Astrocyte (in vitro differentiated cells and primary cell): ENCODE data around the gene CBARP. TPM values are rescaled to one million over a fixed set of nuclear protein-coding genes. Genes with fewer than 3 reads are reported as not detected.
A peak's percentile ranks its signal among the peaks of the same experiment; 100 is the strongest.
"Not testable (repeated sequence)": the region's sequence is repeated elsewhere in the genome, so short reads cannot be mapped to it uniquely, and the experiment has no call there.

Source experiments
- DNase-seq: peaks from one replicate; pipeline ENCODE4 v3.0.0-alpha.2; 2010; ENCODE audit warnings: low read depth
- FAIRE-seq: peaks from 2 replicates; lab custom pipeline; 2011; peaks lifted over from hg19 to GRCh38; lab: Jason Lieb, UNC
- H2AFZ ChIP-seq: 2 replicates; pipeline ENCODE4 v1.6.0; 2012; ENCODE audit warnings: low read depth, low read length, inconsistent platforms
- H3K27ac ChIP-seq: 2 replicates; pipeline ENCODE4 v1.5.1; 2011; ENCODE audit warnings: low read depth, low read length, inconsistent platforms
- H3K27me3 ChIP-seq: 2 replicates; pipeline ENCODE4 v1.6.0; 2011; ENCODE audit warnings: low read length, inconsistent platforms; ENCODE audit not compliant: insufficient read depth
- H3K36me3 ChIP-seq: 2 replicates; pipeline ENCODE4 v1.5.1; 2011; ENCODE audit warnings: low read length, inconsistent platforms; ENCODE audit not compliant: insufficient read depth
- H3K4me1 ChIP-seq: 2 replicates; pipeline ENCODE4 v1.5.1; 2011; ENCODE audit warnings: low read length, inconsistent platforms; ENCODE audit not compliant: insufficient read depth
- H3K4me2 ChIP-seq: 2 replicates; pipeline ENCODE4 v1.6.0; 2012; ENCODE audit warnings: low read length, inconsistent platforms
- H3K4me3 ChIP-seq: 2 replicates; pipeline ENCODE4 v1.5.1; 2011; ENCODE audit warnings: low read depth, mild to moderate bottlenecking, low read length, inconsistent platforms; ENCODE audit not compliant: insufficient read depth
- H3K79me2 ChIP-seq: 2 replicates; pipeline ENCODE4 v1.6.0; 2012; ENCODE audit warnings: mild to moderate bottlenecking, low read length, inconsistent platforms; ENCODE audit not compliant: insufficient read depth
- H3K9ac ChIP-seq: 2 replicates; pipeline ENCODE4 v1.6.0; 2012; ENCODE audit warnings: mild to moderate bottlenecking, low read length, inconsistent platforms
- H3K9me3 ChIP-seq: 2 replicates; pipeline ENCODE4 v1.5.1; 2012; ENCODE audit warnings: low read depth, mild to moderate bottlenecking, low read length, inconsistent platforms; ENCODE audit not compliant: insufficient read depth
- H4K20me1 ChIP-seq: 2 replicates; pipeline ENCODE4 v1.6.0; 2012; ENCODE audit warnings: low read length, inconsistent platforms; ENCODE audit not compliant: insufficient read depth
- H3K27ac Mint-ChIP-seq: one replicate; pipeline ENCODE4 v1.8.0; 2021; ENCODE audit warnings: mild to moderate bottlenecking, mixed read lengths; ENCODE audit not compliant: unreplicated experiment
- H3K27me3 Mint-ChIP-seq: one replicate; pipeline ENCODE4 v1.8.0; 2021; ENCODE audit warnings: low read depth, mixed read lengths; ENCODE audit not compliant: unreplicated experiment
- H3K36me3 Mint-ChIP-seq: one replicate; pipeline ENCODE4 v1.8.0; 2021; ENCODE audit warnings: low read depth, mixed read lengths; ENCODE audit not compliant: unreplicated experiment
- H3K4me1 Mint-ChIP-seq: one replicate; pipeline ENCODE4 v1.8.0; 2021; ENCODE audit warnings: low read depth, mixed read lengths; ENCODE audit not compliant: unreplicated experiment
- H3K4me3 Mint-ChIP-seq: one replicate; pipeline ENCODE4 v1.8.0; 2021; ENCODE audit warnings: mild to moderate bottlenecking, moderate library complexity, mixed read lengths; ENCODE audit not compliant: unreplicated experiment
- H3K9me3 Mint-ChIP-seq: one replicate; pipeline ENCODE4 v1.8.0; 2021; ENCODE audit warnings: mild to moderate bottlenecking, mixed read lengths; ENCODE audit not compliant: unreplicated experiment
- CTCF ChIP-seq: IDR thresholded peaks from 2 replicates; pipeline ENCODE4 v1.5.1; 2011; ENCODE audit warnings: low read depth, mild to moderate bottlenecking, inconsistent platforms, low read length, moderate library complexity; ENCODE audit not compliant: insufficient read depth
- EZH2 ChIP-seq: IDR thresholded peaks from 2 replicates; pipeline ENCODE4 v1.6.1; 2012; ENCODE audit warnings: mild to moderate bottlenecking, low read length, inconsistent platforms; ENCODE audit not compliant: insufficient read depth
- total RNA-seq: library from RNA; stranded (reverse); gene quantifications from 2 replicates; pipeline ENCODE4 v1.2.1, GENCODE V29; 2021

CBARP gene
- total RNA-seq, 1 donor from 2014 or later: 19.8 TPM

DNA sequence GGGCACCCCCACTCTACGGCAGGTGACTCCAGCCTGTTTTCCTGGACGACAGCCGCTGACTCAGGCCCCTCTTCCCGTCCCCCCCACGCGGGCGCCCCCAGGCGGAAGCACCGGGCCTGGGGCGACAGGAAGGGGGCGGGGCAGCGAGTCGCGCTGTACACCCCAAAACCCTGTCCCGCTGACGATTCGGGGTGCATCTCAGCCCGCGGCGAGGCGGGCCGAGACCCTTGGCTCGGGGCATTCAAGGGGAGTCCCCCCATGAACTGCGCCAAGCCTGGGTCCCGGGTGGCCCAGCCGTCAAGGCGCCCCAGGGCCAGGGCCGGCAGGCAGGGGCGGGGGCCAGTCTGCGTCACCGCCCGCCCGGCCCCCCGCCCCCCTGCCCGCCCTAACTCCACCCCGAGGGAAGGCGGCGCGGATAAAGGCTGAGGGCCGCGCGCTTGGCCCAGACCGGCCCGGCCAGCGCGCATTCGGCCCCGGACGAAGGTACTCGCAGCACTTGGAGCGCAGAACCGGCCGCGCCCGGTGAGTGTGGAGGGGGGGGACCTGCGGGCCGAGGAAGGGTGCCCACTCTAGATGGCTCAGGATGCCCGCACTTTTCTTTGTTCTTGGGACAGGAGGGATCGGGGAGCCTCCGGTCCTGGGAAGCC lies 10.5 kb upstream of the CBARP start, which contains the start of gene MIDN:
Gene MIDN (plus strand): TSS at position 445 of the 647 bp plus-strand sequence. CDS start 1,714 bp downstream, outside the sequence.
- peaks cover 2% of the 10 kb centered on the region for H3K4me1 Mint-ChIP-seq
- H3K9me3 Mint-ChIP-seq: no peaks in the 10 kb centered on the region
- H3K4me3 Mint-ChIP-seq: peak within 1 kb of the TSS; percentile 82
- FAIRE-seq (no peak), DNase-seq (peak; percentile 75)
- Histone ChIP-seq H3K4me2 (peak within 1 kb of the TSS; percentile 84), H3K27ac (peak within 1 kb of the TSS; percentile 95), H3K9ac (peak within 1 kb of the TSS; percentile 93), H3K9me3 (no peaks in the 10 kb centered on the region), H4K20me1 (peaks cover 31% of the 10 kb centered on the region), H3K4me3 (peak within 1 kb of the TSS; percentile 76), H3K4me1 (peaks cover 28% of the 10 kb centered on the region), H3K36me3 (peaks cover 2% of the 10 kb centered on the region), H3K79me2 (peaks cover 59% of the 10 kb centered on the region), H3K27me3 (no peaks in the 10 kb centered on the region), H2AFZ (peak within 1 kb of the TSS; percentile 75)
- H3K27ac Mint-ChIP-seq: no peak within 1 kb of the TSS
- TF ChIP-seq CTCF (peak; percentile 10), EZH2 (no peak)
- H3K27me3 Mint-ChIP-seq: no peaks in the 10 kb centered on the region
- peaks cover 2% of the 10 kb centered on the region for H3K36me3 Mint-ChIP-seq

DNA sequence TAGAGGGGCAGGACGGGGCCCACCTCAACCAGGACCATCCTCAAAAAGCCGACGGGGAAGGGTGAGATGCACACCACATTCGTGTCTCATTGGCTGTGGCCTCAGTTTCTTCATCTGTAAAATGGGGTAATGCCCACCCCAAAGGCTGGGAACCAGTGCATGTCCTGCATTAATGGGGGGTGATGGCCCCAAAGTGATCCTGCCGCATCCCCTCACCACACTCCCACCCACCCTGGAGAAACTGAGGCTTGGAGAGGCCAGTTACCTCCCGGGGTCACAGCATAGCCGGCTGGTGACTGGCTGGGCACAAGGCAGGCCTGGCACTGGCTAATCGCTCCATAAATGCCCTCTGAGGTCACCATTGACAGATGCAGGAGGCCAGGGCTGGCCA lies 9.9 kb upstream of the CBARP start:
- Mint-ChIP-seq H3K27ac (no peak overlapping the region), H3K4me1 (peaks cover 2% of the 10 kb centered on the region), H3K9me3 (no peaks in the 10 kb centered on the region), H3K27me3 (no peaks in the 10 kb centered on the region), H3K36me3 (peaks cover 2% of the 10 kb centered on the region), H3K4me3 (no peak overlapping the region)
- FAIRE-seq (no peak), DNase-seq (no peak)
- TF ChIP-seq EZH2 (no peak), CTCF (no peak)
- Histone ChIP-seq H3K4me2 (peak overlapping the region; percentile 84), H3K4me1 (peaks cover 32% of the 10 kb centered on the region), H3K27ac (peak overlapping the region; percentile 95), H3K9me3 (no peaks in the 10 kb centered on the region), H4K20me1 (peaks cover 35% of the 10 kb centered on the region), H3K79me2 (peaks cover 59% of the 10 kb centered on the region), H2AFZ (no peak overlapping the region), H3K9ac (peak overlapping the region; percentile 93), H3K4me3 (no peak overlapping the region), H3K36me3 (peaks cover 2% of the 10 kb centered on the region), H3K27me3 (no peaks in the 10 kb centered on the region)

GRCh38 chr19:1246265-1247087 lies 8.7 kb upstream of the CBARP start:
- H3K36me3 ChIP-seq, H3K4me2 ChIP-seq, H3K27me3 Mint-ChIP-seq, H3K9ac ChIP-seq, H3K4me3 ChIP-seq, H3K9me3 Mint-ChIP-seq, H3K27ac ChIP-seq, H3K4me1 Mint-ChIP-seq, H2AFZ ChIP-seq, H3K9me3 ChIP-seq, FAIRE-seq, H3K27me3 ChIP-seq, DNase-seq, H3K36me3 Mint-ChIP-seq: not testable (repeated sequence)
- Histone ChIP-seq H4K20me1 (peaks cover 34% of the 10 kb centered on the region), H3K79me2 (peaks cover 58% of the 10 kb centered on the region), H3K4me1 (peaks cover 33% of the 10 kb centered on the region)
- H3K4me3 Mint-ChIP-seq: peak overlapping the region; percentile 50
- peak overlapping the region; percentile 53 for H3K27ac Mint-ChIP-seq
